ENCODE data around the gene NLRP3.

Gene NLRP3

GRCh38 chr1:247453997-247454396, 38.0 kb downstream of the NLRP3 start:
- H3K27ac Mint-ChIP-seq: no peak overlapping the region
- H3K4me1 Mint-ChIP-seq: no peaks in the 10 kb centered on the region
- no peak for TF ChIP-seq CTCF (IDR thresholded peaks at IDR 0.05; ENCODE audit: unreplicated experiment in 3 of 3)
- H3K27me3 Mint-ChIP-seq (ENCODE audit: low read depth): peaks cover 10% of the 10 kb centered on the region
- H3K9me3 Mint-ChIP-seq: no peaks in the 10 kb centered on the region
- H3K4me3 Mint-ChIP-seq: no peak overlapping the region
- no peaks in the 10 kb centered on the region for H3K36me3 Mint-ChIP-seq (ENCODE audit: low read depth)

GRCh38 chr1:247456021-247456420, 40.0 kb downstream of the NLRP3 start:
- Mint-ChIP-seq H3K27me3 (ENCODE audit: low read depth) (peaks cover 10% of the 10 kb centered on the region), H3K9me3 (peaks cover under 1% of the 10 kb centered on the region), H3K27ac (no peak overlapping the region), H3K36me3 (ENCODE audit: low read depth) (no peaks in the 10 kb centered on the region), H3K4me3 (no peak overlapping the region), H3K4me1 (no peaks in the 10 kb centered on the region)
- TF ChIP-seq CTCF (IDR thresholded peaks at IDR 0.05; ENCODE audit: unreplicated experiment in 3 of 3): no peak

GRCh38 chr1:247456914-247457639, 41.1 kb downstream of the NLRP3 start:
- Mint-ChIP-seq H3K27ac (no peak overlapping the region), H3K9me3 (peaks cover 6% of the 10 kb centered on the region), H3K4me1 (no peaks in the 10 kb centered on the region), H3K4me3 (no peak overlapping the region), H3K27me3 (ENCODE audit: low read depth) (peaks cover 10% of the 10 kb centered on the region), H3K36me3 (ENCODE audit: low read depth) (no peaks in the 10 kb centered on the region)
- TF ChIP-seq CTCF (IDR thresholded peaks at IDR 0.05; ENCODE audit: unreplicated experiment in 3 of 3): no peak

- Mint-ChIP-seq H3K9me3 (peaks cover 18% of the 10 kb centered on the region), H3K4me1 (no peaks in the 10 kb centered on the region), H3K27ac (no peak overlapping the region), H3K27me3 (ENCODE audit: low read depth) (peaks cover 2% of the 10 kb centered on the region), H3K4me3 (no peak overlapping the region), H3K36me3 (ENCODE audit: low read depth) (no peaks in the 10 kb centered on the region)
- no peak for TF ChIP-seq CTCF (IDR thresholded peaks at IDR 0.05; ENCODE audit: unreplicated experiment in 3 of 3)
Observed at GRCh38 chr1:247459507-247459906, 43.5 kb downstream of the NLRP3 start.

- H3K4me1 Mint-ChIP-seq: no peaks in the 10 kb centered on the region
- H3K27ac Mint-ChIP-seq: no peak overlapping the region
- TF ChIP-seq CTCF (IDR thresholded peaks at IDR 0.05; ENCODE audit: unreplicated experiment in 3 of 3): no peak
- no peaks in the 10 kb centered on the region for H3K27me3 Mint-ChIP-seq (ENCODE audit: low read depth)
- H3K36me3 Mint-ChIP-seq (ENCODE audit: low read depth): no peaks in the 10 kb centered on the region
- peaks cover 18% of the 10 kb centered on the region for H3K9me3 Mint-ChIP-seq
- H3K4me3 Mint-ChIP-seq: no peak overlapping the region
Observed at GRCh38 chr1:247465796-247466195, 49.8 kb downstream of the NLRP3 start.

- no peaks in the 10 kb centered on the region for H3K27me3 Mint-ChIP-seq (ENCODE audit: low read depth)
- no peak overlapping the region for H3K27ac Mint-ChIP-seq
- no peak overlapping the region for H3K4me3 Mint-ChIP-seq
- TF ChIP-seq CTCF (IDR thresholded peaks at IDR 0.05; ENCODE audit: unreplicated experiment in 3 of 3): no peak
- no peaks in the 10 kb centered on the region for H3K36me3 Mint-ChIP-seq (ENCODE audit: low read depth)
- H3K4me1 Mint-ChIP-seq: no peaks in the 10 kb centered on the region
- peaks cover 11% of the 10 kb centered on the region for H3K9me3 Mint-ChIP-seq
Observed at GRCh38 chr1:247467129-247467528, 51.2 kb downstream of the NLRP3 start.

Data from nephron (organoid).